K562 (cell line): Measurements from ENCODE around the gene MPV17L2. TPM values are rescaled to one million over a fixed set of nuclear protein-coding genes. Genes with fewer than 3 reads are reported as not detected.
A peak's percentile ranks its signal among the peaks of the same experiment; 100 is the strongest.

Experiments
- ATF2 ChIP-seq: sonication (generic); formaldehyde crosslinking; IDR thresholded peaks from 2 replicates; pipeline ENCODE4 v1.8.1; 2022; ENCODE audit warnings: missing genetic modification reagents
- DEAF1 ChIP-seq: fragments of 450-650 bp; formaldehyde crosslinking; IDR thresholded peaks from 2 replicates; pipeline ENCODE4 v1.4.0; 2020; ENCODE audit warnings: mild to moderate bottlenecking, moderate library complexity
- E2F1 ChIP-seq: sonication (generic); formaldehyde crosslinking; IDR thresholded peaks from 2 replicates; pipeline ENCODE4 v1.8.1; 2023; ENCODE audit warnings: mild to moderate bottlenecking, missing genetic modification reagents, moderate library complexity
- ID3 ChIP-seq, 2 experiments: fragments of 250-450 bp in 1 of 2; fragments of 450-650 bp in 1 of 2; sonication (Bioruptor Pico) in 1 of 2; IDR thresholded peaks; 2 replicates each; pipeline versions ENCODE4 v1.6.1 to v1.8.0; 2016 to 2021; ENCODE audit warnings: mild to moderate bottlenecking in 2 of 2, moderate library complexity in 2 of 2, missing compliant biosample characterization in 1 of 2, missing genetic modification characterization in 1 of 2
- MAX ChIP-seq: sonication (generic); formaldehyde crosslinking; IDR thresholded peaks from 2 replicates; pipeline ENCODE4 v1.9.0; 2022; ENCODE audit warnings: mild to moderate bottlenecking, missing genetic modification reagents
- MCM7 ChIP-seq, 2 experiments: fragments of 450-650 bp; IDR thresholded peaks; 2 replicates each; pipeline ENCODE4 v1.6.1; 2016 to 2018
- MTA2 ChIP-seq: fragments of 450-650 bp; IDR thresholded peaks from 2 replicates; pipeline ENCODE4 v1.6.1; 2016; ENCODE audit warnings: low read depth
- SMARCC2 ChIP-seq: fragments of 450-650 bp; IDR thresholded peaks from 2 replicates; pipeline ENCODE4 v1.6.1; 2017; ENCODE audit warnings: antibody characterized with exemption, moderate library complexity, mild to moderate bottlenecking, low read depth
- UBTF ChIP-seq, 2 experiments: IDR thresholded peaks; 2 replicates each; pipeline ENCODE4 v1.6.1; 2012; ENCODE audit warnings: improper control_type of control experiment in 2 of 2, low read depth in 2 of 2, low read length in 2 of 2, borderline replicate concordance in 1 of 2
- XRCC3 ChIP-seq: fragments of 450-650 bp; IDR thresholded peaks from 2 replicates; pipeline ENCODE4 v1.6.1; 2017; ENCODE audit warnings: mild to moderate bottlenecking, moderate library complexity
- ZBTB33 ChIP-seq: sonication (generic); formaldehyde crosslinking; IDR thresholded peaks from 2 replicates; pipeline ENCODE4 v1.8.1; 2023; ENCODE audit warnings: mild to moderate bottlenecking, missing genetic modification reagents
- ZBTB8A ChIP-seq: fragments of 450-650 bp; IDR thresholded peaks from 2 replicates; pipeline ENCODE4 v1.6.1; 2018; ENCODE audit warnings: mild to moderate bottlenecking, moderate library complexity; ENCODE audit not compliant: partially characterized antibody
- ZNF280B ChIP-seq: fragments of 250-450 bp; sonication (Bioruptor Pico); IDR thresholded peaks from 2 replicates; pipeline ENCODE4 v1.5.1; 2021; ENCODE audit warnings: mild to moderate bottlenecking
- ZNF324 ChIP-seq: fragments of 250-450 bp; sonication (Bioruptor Pico); IDR thresholded peaks from 2 replicates; pipeline ENCODE4 v1.4.0; 2020; ENCODE audit warnings: mild to moderate bottlenecking
- polyA plus RNA-seq, 8 experiments: library from polyadenylated mRNA; depleted of rRNA in 4 of 8; stranded (reverse) in 5 of 8; unstranded in 3 of 8; fragments of >200 nt; fragmentation: Nextera tagmentation in 2 of 8; fragmentation: Illumina TruSeq in 1 of 8; extraction: Ambion mirVana in 2 of 8; extraction: Trizol in 1 of 8; gene quantifications; 2 replicates each; pipeline versions ENCODE4 v1.2.1 to v1.2.3, GENCODE V29; 2011 to 2014; ENCODE audit warnings: inconsistent platforms in 1 of 8, missing spikeins in 1 of 8
- total RNA-seq, 7 experiments: library from RNA; depleted of rRNA in 6 of 7; stranded (reverse); fragments of >200 nt in 6 of 7; fragmentation: Illumina TruSeq in 2 of 7; extraction: Trizol in 2 of 7; gene quantifications; 2 replicates each; pipeline versions ENCODE4 v1.2.1 to v1.2.3, GENCODE V29; 2011 to 2021; ENCODE audit warnings: low replicate concordance in 1 of 7

Gene MPV17L2
- total and polyA plus RNA-seq, 9 of the 15 experiments (the other 6 are each of a cell fraction or from before 2014, with no cell fraction given): 10.6 to 60.2 (median 28.5) TPM

GRCh38 chr19:18233224-18233825 lies 40.3 kb downstream of the MPV17L2 start (continued):
- no peak for TF ChIP-seq ID3 (CRISPR knock-in tag; IDR thresholded peaks at IDR 0.05)
- peak; percentile 80; the same call in 1 of the 2 replicates for TF ChIP-seq ID3 (tag; IDR thresholded peaks at IDR 0.05)
- TF ChIP-seq ZNF280B (CRISPR knock-in tag): no peak
- TF ChIP-seq E2F1 (CRISPR knock-in tag): peak; percentile 91
- TF ChIP-seq XRCC3: no peak
- TF ChIP-seq MTA2: no peak
- peak; percentile 80 to 95; a peak in 2 of 4 replicates for TF ChIP-seq UBTF (IDR thresholded peaks at IDR 0.05; ENCODE audit: borderline replicate concordance in 1 of 2, low read depth in 2 of 2, low read length in 2 of 2)
- no peak for TF ChIP-seq ZNF324
- peak; percentile 71; the same call in 1 of the 2 replicates for TF ChIP-seq MAX
- peak; percentile 71; the same call in 1 of the 2 replicates for TF ChIP-seq ATF2 (CRISPR knock-in tag)
- no peak for TF ChIP-seq SMARCC2
- peak; percentile 26; the same call in 1 of the 2 replicates for TF ChIP-seq ZBTB33 (CRISPR knock-in tag)
- no peak for TF ChIP-seq DEAF1 (CRISPR knock-in tag)
- TF ChIP-seq MCM7 (IDR thresholded peaks at IDR 0.05): peak in 1 of 2 experiments; percentile 38; a peak in 1 of 4 replicates
- TF ChIP-seq ZBTB8A: no peak
